MV-4-11 (cell line): ENCODE data around the gene CEP95.

Experiments used
- DNase-seq: peaks from one replicate; lab custom pipeline; 2025; lab: John Stamatoyannopoulos, UW

Gene CEP95

GRCh38 chr17:64496786-64497564, 9.8 kb upstream of the CEP95 start, which contains the start of gene POLG2:
Gene POLG2 (minus strand): TSS chr17:64497054. CDS start chr17:64496968, 86 bp downstream.
- peak; percentile 92 for DNase-seq

- peak; percentile 56 for DNase-seq
Observed at GRCh38 chr17:64497565-64498035, 9.2 kb upstream of the CEP95 start.

- DNase-seq, result no peak
Observed at GRCh38 chr17:64498308-64499203, 8.2 kb upstream of the CEP95 start.

- DNase-seq, result no peak
Observed at GRCh38 chr17:64499805-64500486, 6.8 kb upstream of the CEP95 start.

GRCh38 chr17:64500487-64500859, 6.3 kb upstream of the CEP95 start:
- no peak for DNase-seq

GRCh38 chr17:64500862-64501765, 5.7 kb upstream of the CEP95 start:
- DNase-seq, result no peak

- no peak for DNase-seq
Observed at GRCh38 chr17:64502021-64502420, 4.8 kb upstream of the CEP95 start.

- no peak for DNase-seq
Observed at GRCh38 chr17:64502809-64503208, 4.0 kb upstream of the CEP95 start.

GRCh38 chr17:64503341-64503740, 3.4 kb upstream of the CEP95 start:
- no peak for DNase-seq

GRCh38 chr17:64503821-64504768, 2.7 kb upstream of the CEP95 start:
- DNase-seq, result no peak

- no peak for DNase-seq
Observed at GRCh38 chr17:64504769-64505339, 1.9 kb upstream of the CEP95 start.

GRCh38 chr17:64505340-64506200, 1.2 kb upstream of the CEP95 start:
- DNase-seq, result peak; percentile 68

GRCh38 chr17:64506201-64506575, 589 bp upstream of the CEP95 start, which contains the start of gene DDX5:
Gene DDX5 (minus strand): TSS chr17:64506289. CDS start chr17:64506119, 170 bp downstream.
- DNase-seq, result peak; percentile 97

GRCh38 chr17:64507413-64507782, 621 bp downstream of the CEP95 start:
- peak; percentile 68 for DNase-seq

GRCh38 chr17:64508683-64509082, 1.9 kb downstream of the CEP95 start:
- no peak for DNase-seq

GRCh38 chr17:64509179-64509578, 2.4 kb downstream of the CEP95 start:
- no peak for DNase-seq

GRCh38 chr17:64515419-64515818, 8.6 kb downstream of the CEP95 start:
- DNase-seq, result no peak

- no peak for DNase-seq
Observed at GRCh38 chr17:64515829-64516228, 9.1 kb downstream of the CEP95 start.

GRCh38 chr17:64519601-64520000, 12.8 kb downstream of the CEP95 start:
- no peak for DNase-seq
